ENCODE data around the gene ITGAL. TPM values are rescaled to one million over a fixed set of nuclear protein-coding genes. Genes with fewer than 3 reads are reported as not detected.

ITGAL gene
- polyA plus RNA-seq, 1 donor (not counting 4 experiments of a cell fraction or from before 2014, with no cell fraction given), result not detected

DNA sequence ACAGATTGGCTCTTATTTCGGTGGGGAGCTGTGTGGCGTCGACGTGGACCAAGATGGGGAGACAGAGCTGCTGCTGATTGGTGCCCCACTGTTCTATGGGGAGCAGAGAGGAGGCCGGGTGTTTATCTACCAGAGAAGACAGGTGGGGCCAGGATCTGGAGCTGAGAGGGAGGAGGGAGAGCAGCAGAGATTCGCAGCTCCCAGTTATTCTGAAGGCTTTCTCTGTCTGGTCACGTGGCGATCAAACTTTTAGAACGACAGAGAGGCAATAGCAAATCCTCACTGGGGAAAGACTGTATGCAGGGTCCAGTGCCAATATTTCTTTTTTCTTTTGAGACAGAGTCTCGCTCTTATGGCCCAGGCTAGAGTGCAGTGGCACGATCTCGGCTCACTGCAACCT is 22.2 kb downstream of the ITGAL start:
- Histone ChIP-seq H3K4me1 (ENCODE audit: control insufficient read depth, extremely low read depth, insufficient read depth, low read length) (peaks cover 17% of the 10 kb centered on the region), H3K36me3 (ENCODE audit: control insufficient read depth in 2 of 2, extremely low read depth in 1 of 2, insufficient read depth in 2 of 2, low read length in 2 of 2) (no peaks in the 10 kb centered on the region), H3K9me1 (ENCODE audit: control insufficient read depth, extremely low read depth, insufficient read depth, low read length) (no peaks in the 10 kb centered on the region), H3K4me3 (ENCODE audit: control insufficient read depth in 2 of 3, extremely low read depth in 1 of 3, insufficient read depth in 2 of 3, low read depth in 1 of 3, low read length in 3 of 3) (no peak overlapping the region), H3K9me3 (ENCODE audit: control insufficient read depth, low read depth, low read length) (no peaks in the 10 kb centered on the region), H3K9ac (ENCODE audit: control insufficient read depth, extremely low read depth, insufficient read depth, low read length) (no peak overlapping the region), H3K27ac (ENCODE audit: control insufficient read depth, insufficient read depth, low read length) (no peak overlapping the region), H3K27me3 (ENCODE audit: control insufficient read depth, extremely low read depth, insufficient read depth, low read length) (peaks cover 11% of the 10 kb centered on the region), H4K20me1 (ENCODE audit: control insufficient read depth, extremely low read depth, insufficient read depth, low read length) (no peaks in the 10 kb centered on the region), H3K4me2 (ENCODE audit: control insufficient read depth, extremely low read depth, insufficient read depth, low read depth, low read length) (no peak overlapping the region), H3K79me2 (ENCODE audit: control insufficient read depth, insufficient read depth, low read length) (no peaks in the 10 kb centered on the region), H2AFZ (ENCODE audit: control insufficient read depth, low read length) (peak overlapping the region; percentile 26)
- FAIRE-seq, result no peak
- dilution Hi-C loops (cut with MboI; ENCODE audit: extremely low pct_ligation_motif_present, low sequenced_read_pairs), result no loop called here
- TF ChIP-seq, protein P1, sequence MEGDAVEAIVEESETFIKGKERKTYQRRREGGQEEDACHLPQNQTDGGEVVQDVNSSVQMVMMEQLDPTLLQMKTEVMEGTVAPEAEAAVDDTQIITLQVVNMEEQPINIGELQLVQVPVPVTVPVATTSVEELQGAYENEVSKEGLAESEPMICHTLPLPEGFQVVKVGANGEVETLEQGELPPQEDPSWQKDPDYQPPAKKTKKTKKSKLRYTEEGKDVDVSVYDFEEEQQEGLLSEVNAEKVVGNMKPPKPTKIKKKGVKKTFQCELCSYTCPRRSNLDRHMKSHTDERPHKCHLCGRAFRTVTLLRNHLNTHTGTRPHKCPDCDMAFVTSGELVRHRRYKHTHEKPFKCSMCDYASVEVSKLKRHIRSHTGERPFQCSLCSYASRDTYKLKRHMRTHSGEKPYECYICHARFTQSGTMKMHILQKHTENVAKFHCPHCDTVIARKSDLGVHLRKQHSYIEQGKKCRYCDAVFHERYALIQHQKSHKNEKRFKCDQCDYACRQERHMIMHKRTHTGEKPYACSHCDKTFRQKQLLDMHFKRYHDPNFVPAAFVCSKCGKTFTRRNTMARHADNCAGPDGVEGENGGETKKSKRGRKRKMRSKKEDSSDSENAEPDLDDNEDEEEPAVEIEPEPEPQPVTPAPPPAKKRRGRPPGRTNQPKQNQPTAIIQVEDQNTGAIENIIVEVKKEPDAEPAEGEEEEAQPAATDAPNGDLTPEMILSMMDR (optimal IDR thresholded peaks at IDR 0.05 in 1 of 3, IDR thresholded peaks at IDR 0.05 in 1 of 3, conservative IDR thresholded peaks at IDR 0.05 in 1 of 3; ENCODE audit: extremely low read depth in 1 of 3, insufficient read depth in 2 of 3, low read length in 3 of 3), result no peak
- TF ChIP-seq EZH2 (IDR thresholded peaks at IDR 0.05; ENCODE audit: low read length), result no peak
- no peak for DNase-seq (ENCODE audit: low read depth, low spot score)

DNA sequence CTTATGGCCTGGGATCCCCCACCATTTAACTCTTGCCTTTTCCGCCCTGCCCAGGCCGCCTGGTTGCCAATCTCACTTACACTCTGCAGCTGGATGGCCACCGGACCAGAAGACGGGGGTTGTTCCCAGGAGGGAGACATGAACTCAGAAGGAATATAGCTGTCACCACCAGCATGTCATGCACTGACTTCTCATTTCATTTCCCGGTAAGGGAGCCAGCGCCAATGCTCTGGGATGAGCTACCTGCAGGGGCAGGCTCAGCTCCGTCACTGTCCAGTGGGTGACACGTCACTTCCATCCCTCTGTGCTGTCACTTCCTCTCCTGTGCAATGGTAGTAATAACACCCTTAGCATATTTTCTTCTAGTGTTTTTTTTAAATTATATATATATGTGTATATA is 26.7 kb downstream of the ITGAL start:
- Histone ChIP-seq H4K20me1 (ENCODE audit: control insufficient read depth, extremely low read depth, insufficient read depth, low read length) (no peaks in the 10 kb centered on the region), H3K27me3 (ENCODE audit: control insufficient read depth, extremely low read depth, insufficient read depth, low read length) (peaks cover 6% of the 10 kb centered on the region), H3K9ac (ENCODE audit: control insufficient read depth, extremely low read depth, insufficient read depth, low read length) (no peak overlapping the region), H3K27ac (ENCODE audit: control insufficient read depth, insufficient read depth, low read length) (no peak overlapping the region), H3K79me2 (ENCODE audit: control insufficient read depth, insufficient read depth, low read length) (no peaks in the 10 kb centered on the region), H3K4me1 (ENCODE audit: control insufficient read depth, extremely low read depth, insufficient read depth, low read length) (peaks cover 2% of the 10 kb centered on the region), H2AFZ (ENCODE audit: control insufficient read depth, low read length) (no peak overlapping the region), H3K36me3 (ENCODE audit: control insufficient read depth in 2 of 2, extremely low read depth in 1 of 2, insufficient read depth in 2 of 2, low read length in 2 of 2) (no peaks in the 10 kb centered on the region), H3K4me3 (ENCODE audit: control insufficient read depth in 2 of 3, extremely low read depth in 1 of 3, insufficient read depth in 2 of 3, low read depth in 1 of 3, low read length in 3 of 3) (no peak overlapping the region), H3K9me1 (ENCODE audit: control insufficient read depth, extremely low read depth, insufficient read depth, low read length) (no peaks in the 10 kb centered on the region), H3K9me3 (ENCODE audit: control insufficient read depth, low read depth, low read length) (no peaks in the 10 kb centered on the region), H3K4me2 (ENCODE audit: control insufficient read depth, extremely low read depth, insufficient read depth, low read depth, low read length) (no peak overlapping the region)
- DNase-seq (ENCODE audit: low read depth, low spot score), result no peak
- no peak for FAIRE-seq
- TF ChIP-seq EZH2 (IDR thresholded peaks at IDR 0.05; ENCODE audit: low read length), result no peak
- TF ChIP-seq, protein P1 (optimal IDR thresholded peaks at IDR 0.05 in 1 of 3, IDR thresholded peaks at IDR 0.05 in 1 of 3, conservative IDR thresholded peaks at IDR 0.05 in 1 of 3; ENCODE audit: extremely low read depth in 1 of 3, insufficient read depth in 2 of 3, low read length in 3 of 3), result no peak
- dilution Hi-C loops (cut with MboI; ENCODE audit: extremely low pct_ligation_motif_present, low sequenced_read_pairs), result no loop called here

Data from keratinocyte (primary cell).